Fibroblast of lung (primary cell): ENCODE data around the gene FGFBP1. TPM values are rescaled to one million over a fixed set of nuclear protein-coding genes. Genes with fewer than 3 reads are reported as not detected.

Experiments used
- DNase-seq, 2 donors: peaks; one replicate each; pipeline versions ENCODE4 v3.0.0 to v3.0.0-alpha.2; 2010; ENCODE audit warnings: low read depth in 2 of 2
- H2AFZ ChIP-seq: 2 replicates; pipeline ENCODE4 v1.5.1; 2012; ENCODE audit warnings: low read length, control low read depth, inconsistent platforms
- H3K27ac ChIP-seq: 2 replicates; pipeline ENCODE4 v1.5.1; 2011; ENCODE audit warnings: low read length, control low read depth; ENCODE audit not compliant: insufficient read depth
- H3K27me3 ChIP-seq: 2 replicates; pipeline ENCODE4 v1.5.1; 2011; ENCODE audit warnings: mild to moderate bottlenecking, low read length; ENCODE audit not compliant: control insufficient read depth, insufficient read depth
- H3K36me3 ChIP-seq: 2 replicates; pipeline ENCODE4 v1.5.1; 2011; ENCODE audit warnings: low read length; ENCODE audit not compliant: control insufficient read depth, insufficient read depth
- H3K4me1 ChIP-seq: 2 replicates; pipeline ENCODE4 v1.5.1; 2011; ENCODE audit warnings: low read length; ENCODE audit not compliant: control insufficient read depth, insufficient read depth; ENCODE audit errors: extremely low read depth
- H3K4me2 ChIP-seq: 2 replicates; pipeline ENCODE4 v1.5.1; 2011; ENCODE audit warnings: low read length, control low read depth; ENCODE audit not compliant: insufficient read depth; ENCODE audit errors: extremely low read depth
- H3K4me3 ChIP-seq, 4 experiments: fragments of 200-600 bp in 1 of 4; sonication (generic) in 1 of 4; replicated peaks in 1 of 4; 2 replicates each; pipeline ENCODE4 v1.5.1; 2011 to 2016; ENCODE audit warnings: low read length in 4 of 4, low read depth in 3 of 4, mild to moderate bottlenecking in 3 of 4, control low read depth in 2 of 4, inconsistent platforms in 1 of 4, mixed read lengths in 1 of 4; ENCODE audit not compliant: insufficient read depth in 1 of 4; ENCODE audit errors: control extremely low read depth in 1 of 4
- H3K79me2 ChIP-seq: 2 replicates; pipeline ENCODE4 v1.5.1; 2012; ENCODE audit warnings: mild to moderate bottlenecking, low read length, inconsistent platforms; ENCODE audit not compliant: control insufficient read depth, insufficient read depth
- H3K9ac ChIP-seq: 2 replicates; pipeline ENCODE4 v1.5.1; 2011; ENCODE audit warnings: mild to moderate bottlenecking, low read length, control low read depth; ENCODE audit not compliant: insufficient read depth
- H3K9me3 ChIP-seq: 2 replicates; pipeline ENCODE4 v1.5.1; 2012; ENCODE audit warnings: low read depth, low read length; ENCODE audit not compliant: control insufficient read depth, insufficient read depth
- H4K20me1 ChIP-seq: 2 replicates; pipeline ENCODE4 v1.5.1; 2011; ENCODE audit warnings: low read length; ENCODE audit not compliant: control insufficient read depth, insufficient read depth; ENCODE audit errors: extremely low read depth
- EZH2 ChIP-seq: IDR thresholded peaks from 2 replicates; pipeline ENCODE4 v1.5.1; 2012; ENCODE audit warnings: low read length, control low read depth, mild to moderate bottlenecking; ENCODE audit errors: missing control alignments
- polyA plus RNA-seq, 2 donors: library from polyadenylated mRNA; depleted of rRNA in 1 of 2; stranded (reverse) in 1 of 2; unstranded in 1 of 2; fragments of >200 nt; gene quantifications; 2 replicates each; pipeline ENCODE4 v1.2.1, GENCODE V29; 2011 to 2012; ENCODE audit warnings: missing spikeins in 1 of 2
- total RNA-seq: library from RNA; depleted of rRNA; stranded (reverse); fragments of >200 nt; gene quantifications from 2 replicates; pipeline ENCODE4 v1.2.1, GENCODE V29; 2014
- TF ChIP-seq, protein P1 (sequence below), 2 donors: IDR thresholded peaks in 1 of 2; conservative IDR thresholded peaks in 1 of 2; 1 replicate in 1 of 2; 2 replicates in 1 of 2; pipeline ENCODE4 v1.5.1; 2011 to 2012; ENCODE audit warnings: low read length in 2 of 2, control low read depth in 1 of 2, inconsistent platforms in 1 of 2, low read depth in 1 of 2, mild to moderate bottlenecking in 1 of 2

The FGFBP1 gene
- total and polyA plus RNA-seq, 2 donors (not counting 1 experiment from before 2014, with no cell fraction given): not detected

DNA sequence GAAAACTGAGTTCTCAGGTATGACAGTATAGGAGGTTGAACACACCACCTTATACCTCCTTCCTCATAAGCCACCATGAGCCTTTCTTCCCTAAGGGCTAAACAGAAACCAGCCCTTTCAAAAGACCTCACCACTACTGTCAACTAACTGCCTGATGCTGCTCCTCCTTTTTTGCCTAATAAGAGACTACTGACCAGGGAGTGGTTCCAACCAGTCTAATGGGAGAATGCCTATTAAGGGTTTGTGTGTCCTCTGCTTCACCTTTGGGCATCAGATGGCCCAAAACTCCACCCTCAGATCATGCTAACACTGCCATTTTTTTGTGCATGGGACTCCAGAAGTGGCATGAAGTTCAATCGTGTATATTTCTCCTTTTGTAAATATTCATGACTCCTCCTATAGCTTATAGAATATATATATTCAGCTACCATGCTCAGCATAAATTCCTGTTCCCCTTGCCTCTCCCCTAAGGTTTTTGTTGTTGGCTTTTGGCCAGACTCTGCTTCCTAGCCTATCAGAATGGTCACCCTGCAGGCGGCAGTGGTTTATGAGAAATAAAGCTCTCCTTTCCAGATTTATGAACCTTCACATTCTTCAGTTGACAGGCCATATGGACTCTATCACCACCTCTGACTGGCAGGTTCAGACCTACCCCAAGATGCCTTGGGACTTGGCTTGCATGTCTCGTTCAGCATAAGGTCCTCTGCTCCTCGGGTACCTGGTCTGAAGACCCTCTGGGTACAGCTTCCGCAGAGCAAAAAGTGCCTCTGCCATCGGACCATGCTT lies 28.2 kb downstream of the FGFBP1 start:
- Histone ChIP-seq H4K20me1 (no peaks in the 10 kb centered on the region), H3K36me3 (no peaks in the 10 kb centered on the region), H3K27ac (no peak overlapping the region), H2AFZ (no peak overlapping the region), H3K4me1 (peaks cover 5% of the 10 kb centered on the region), H3K27me3 (no peaks in the 10 kb centered on the region), H3K4me2 (no peak overlapping the region), H3K9ac (no peak overlapping the region), H3K9me3 (no peaks in the 10 kb centered on the region), H3K4me3 (no peak overlapping the region), H3K79me2 (no peaks in the 10 kb centered on the region)
- no peak for DNase-seq
- no peak for TF ChIP-seq EZH2
- TF ChIP-seq, protein P1, sequence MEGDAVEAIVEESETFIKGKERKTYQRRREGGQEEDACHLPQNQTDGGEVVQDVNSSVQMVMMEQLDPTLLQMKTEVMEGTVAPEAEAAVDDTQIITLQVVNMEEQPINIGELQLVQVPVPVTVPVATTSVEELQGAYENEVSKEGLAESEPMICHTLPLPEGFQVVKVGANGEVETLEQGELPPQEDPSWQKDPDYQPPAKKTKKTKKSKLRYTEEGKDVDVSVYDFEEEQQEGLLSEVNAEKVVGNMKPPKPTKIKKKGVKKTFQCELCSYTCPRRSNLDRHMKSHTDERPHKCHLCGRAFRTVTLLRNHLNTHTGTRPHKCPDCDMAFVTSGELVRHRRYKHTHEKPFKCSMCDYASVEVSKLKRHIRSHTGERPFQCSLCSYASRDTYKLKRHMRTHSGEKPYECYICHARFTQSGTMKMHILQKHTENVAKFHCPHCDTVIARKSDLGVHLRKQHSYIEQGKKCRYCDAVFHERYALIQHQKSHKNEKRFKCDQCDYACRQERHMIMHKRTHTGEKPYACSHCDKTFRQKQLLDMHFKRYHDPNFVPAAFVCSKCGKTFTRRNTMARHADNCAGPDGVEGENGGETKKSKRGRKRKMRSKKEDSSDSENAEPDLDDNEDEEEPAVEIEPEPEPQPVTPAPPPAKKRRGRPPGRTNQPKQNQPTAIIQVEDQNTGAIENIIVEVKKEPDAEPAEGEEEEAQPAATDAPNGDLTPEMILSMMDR (conservative IDR thresholded peaks at IDR 0.05 in 1 of 2, IDR thresholded peaks at IDR 0.05 in 1 of 2; ENCODE audit: low read depth in 1 of 2, low read length in 2 of 2): no peak

DNA sequence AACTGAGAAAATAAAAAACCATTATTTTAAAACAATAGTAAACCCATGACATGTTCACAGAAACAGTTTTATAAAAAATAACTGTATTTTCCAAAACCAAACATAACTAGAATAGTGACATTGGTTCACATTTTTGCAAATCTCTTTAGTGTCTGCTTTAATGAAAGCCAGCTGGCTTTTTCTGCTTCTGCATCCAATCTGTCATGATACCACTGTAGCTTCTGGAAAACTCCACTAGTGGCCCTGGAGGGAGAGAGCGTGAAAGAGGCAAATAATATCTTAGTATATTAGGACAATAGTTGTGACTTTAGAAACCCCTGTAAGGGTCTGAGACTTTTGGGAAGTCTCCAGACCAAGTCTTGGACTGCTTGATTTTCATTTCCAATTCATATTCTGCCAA lies 31.1 kb downstream of the FGFBP1 start:
- Histone ChIP-seq H3K36me3 (no peaks in the 10 kb centered on the region), H3K4me3 (no peak overlapping the region), H3K9me3 (no peaks in the 10 kb centered on the region), H3K27ac (no peak overlapping the region), H3K79me2 (no peaks in the 10 kb centered on the region), H3K4me1 (no peaks in the 10 kb centered on the region), H2AFZ (no peak overlapping the region), H3K4me2 (no peak overlapping the region), H4K20me1 (no peaks in the 10 kb centered on the region), H3K27me3 (peaks cover 6% of the 10 kb centered on the region), H3K9ac (no peak overlapping the region)
- no peak for DNase-seq
- TF ChIP-seq, protein P1 (conservative IDR thresholded peaks at IDR 0.05 in 1 of 2, IDR thresholded peaks at IDR 0.05 in 1 of 2; ENCODE audit: low read depth in 1 of 2, low read length in 2 of 2): no peak
- no peak for TF ChIP-seq EZH2

DNA sequence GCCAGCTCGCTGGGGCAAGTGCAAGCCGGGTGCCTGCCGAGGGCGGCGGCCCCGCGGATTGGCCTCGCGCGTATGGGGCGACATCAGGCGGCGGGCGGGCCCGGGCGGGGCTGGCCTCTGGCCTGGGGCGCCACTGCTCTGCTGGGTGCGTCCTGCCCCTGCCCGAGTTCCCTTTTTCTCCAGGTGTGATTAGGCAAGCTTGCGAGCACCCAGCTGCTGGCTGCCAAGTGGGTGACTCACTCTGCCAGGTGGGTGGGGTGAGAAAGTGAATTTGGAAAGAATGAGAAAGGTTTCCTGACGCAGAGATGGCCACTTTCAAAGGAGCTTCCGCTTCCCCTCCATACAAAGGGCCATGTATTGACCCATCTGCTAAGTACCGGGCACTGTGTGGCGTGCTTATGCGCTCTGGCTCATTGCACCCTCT lies 32.5 kb downstream of the FGFBP1 start:
- H3K4me2 ChIP-seq: no peak overlapping the region
- no peak overlapping the region for H3K4me3 ChIP-seq
- H3K27me3 ChIP-seq: peaks cover 10% of the 10 kb centered on the region
- no peaks in the 10 kb centered on the region for H3K9me3 ChIP-seq
- no peak overlapping the region for H3K27ac ChIP-seq
- peak in 1 of 2 donors; percentile 75 for DNase-seq
- TF ChIP-seq EZH2: no peak
- TF ChIP-seq, protein P1 (conservative IDR thresholded peaks at IDR 0.05 in 1 of 2, IDR thresholded peaks at IDR 0.05 in 1 of 2; ENCODE audit: low read depth in 1 of 2, low read length in 2 of 2): no peak
- H3K4me1 ChIP-seq: no peaks in the 10 kb centered on the region
- H4K20me1 ChIP-seq: no peaks in the 10 kb centered on the region
- H3K79me2 ChIP-seq: no peaks in the 10 kb centered on the region
- H2AFZ ChIP-seq: no peak overlapping the region
- H3K36me3 ChIP-seq: no peaks in the 10 kb centered on the region
- H3K9ac ChIP-seq: no peak overlapping the region
